NCI-H2107 treated with DMSO at 0.1 percent for 48 hours (cell line): ENCODE measurements around the gene ALAD.
"Not testable (repeated sequence)": the region's sequence is repeated elsewhere in the genome, so short reads cannot be mapped to it uniquely, and the experiment has no call there.

Experiments
- DNase-seq: peaks from one replicate; lab custom pipeline; 2025; ENCODE audit not compliant: unreplicated experiment; lab: John Stamatoyannopoulos, UW

Gene ALAD

DNA sequence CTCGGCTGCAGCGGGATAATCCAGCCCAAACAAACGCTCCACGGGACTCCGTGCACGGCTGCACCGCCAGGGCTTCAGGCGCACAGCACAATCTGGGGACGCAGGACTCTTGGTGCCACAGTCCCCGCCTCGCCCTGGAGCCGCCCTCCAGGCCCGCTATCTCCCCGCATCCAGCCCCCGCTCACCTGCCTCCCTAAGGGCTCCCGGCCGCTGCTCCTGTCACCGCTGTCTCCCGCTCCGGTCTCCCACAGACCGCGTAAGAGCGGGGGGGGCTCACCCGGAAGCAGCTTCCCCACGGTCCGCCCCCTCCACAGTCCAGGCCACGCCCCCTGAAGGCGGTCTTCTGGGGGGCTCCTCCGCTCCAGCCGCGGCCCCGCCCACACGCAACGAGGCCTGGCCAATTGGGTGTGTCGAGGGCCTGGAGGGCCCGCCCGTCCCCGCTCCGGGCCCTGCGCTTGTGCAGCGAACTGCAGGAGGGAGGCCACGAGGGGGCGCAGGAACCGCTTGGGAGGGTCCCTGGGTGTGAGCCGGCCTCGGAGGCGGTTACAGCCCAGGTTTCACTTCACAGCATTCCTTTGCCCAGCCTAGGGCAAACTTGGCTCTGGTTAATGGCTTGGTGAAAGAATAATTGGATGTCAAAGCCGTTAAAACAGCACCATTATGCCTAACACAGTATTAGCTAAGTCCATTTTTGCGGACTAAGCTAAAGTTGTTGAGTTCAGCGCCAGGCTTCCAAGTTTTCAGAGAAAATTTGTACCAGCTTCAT lies at the start of gene ALAD:
Gene ALAD (minus strand): TSS at position 258 of the 766 bp plus-strand sequence. CDS start 7,725 bp downstream, outside the sequence.
- peak; percentile 81 for DNase-seq

DNA sequence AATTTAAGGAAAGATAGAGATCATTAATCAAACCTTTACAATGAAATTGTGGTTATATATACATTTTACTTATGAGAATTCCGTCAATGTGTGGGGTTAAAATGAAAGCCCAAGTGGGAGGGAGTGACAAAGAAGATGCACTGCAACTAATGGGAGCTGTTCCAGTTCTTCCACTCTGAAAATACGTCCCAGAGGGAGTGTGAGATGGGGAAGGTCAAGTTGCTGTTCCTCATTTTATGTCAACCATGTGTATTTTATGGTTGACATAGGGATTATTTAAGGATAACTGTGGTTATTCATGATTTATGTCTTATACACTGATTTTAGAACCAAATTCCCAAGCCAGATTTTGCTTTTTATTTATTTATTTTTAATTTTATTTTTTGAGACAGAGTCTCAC lies 48.3 kb upstream of the ALAD start:
- DNase-seq, result no peak

DNA sequence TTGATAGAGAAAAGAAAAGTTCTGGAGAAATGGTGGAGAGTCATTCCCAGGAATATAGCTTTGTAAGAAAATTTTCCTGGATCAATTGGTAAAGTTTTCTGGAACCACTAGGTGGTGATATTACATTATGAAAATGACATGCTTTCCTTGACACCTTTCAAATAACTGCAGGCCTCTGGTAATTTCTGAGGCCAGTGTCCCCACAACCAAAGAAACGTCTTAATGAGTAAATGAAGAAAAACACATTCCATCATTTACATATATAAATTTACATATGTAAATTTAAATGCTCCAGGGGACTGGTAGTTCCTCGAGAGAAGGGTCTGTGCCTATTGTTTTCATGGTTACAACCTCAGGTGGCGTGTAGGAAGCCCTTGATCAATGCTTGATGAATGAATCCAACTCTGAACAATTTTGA lies 45.2 kb upstream of the ALAD start:
- no peak for DNase-seq

DNA sequence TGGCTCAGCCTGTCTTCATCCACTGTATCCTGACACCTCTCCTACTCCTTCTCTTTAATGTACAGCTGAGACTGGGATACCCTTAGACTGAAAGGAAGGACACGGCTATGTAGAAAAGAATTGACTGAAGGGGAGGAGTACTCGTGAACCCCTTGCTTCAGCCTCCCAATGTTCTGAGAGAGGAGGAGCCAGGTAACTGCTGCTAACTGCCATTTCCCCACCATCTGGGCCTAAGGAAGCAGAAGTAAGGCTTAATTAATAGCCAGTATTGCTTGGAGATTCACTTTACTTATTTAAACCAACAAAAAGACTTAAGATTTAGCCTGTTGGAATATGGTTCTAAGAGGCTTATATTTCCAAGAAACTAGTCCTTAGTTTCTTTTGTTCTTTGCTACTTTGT lies 43.7 kb upstream of the ALAD start:
- no peak for DNase-seq

DNA sequence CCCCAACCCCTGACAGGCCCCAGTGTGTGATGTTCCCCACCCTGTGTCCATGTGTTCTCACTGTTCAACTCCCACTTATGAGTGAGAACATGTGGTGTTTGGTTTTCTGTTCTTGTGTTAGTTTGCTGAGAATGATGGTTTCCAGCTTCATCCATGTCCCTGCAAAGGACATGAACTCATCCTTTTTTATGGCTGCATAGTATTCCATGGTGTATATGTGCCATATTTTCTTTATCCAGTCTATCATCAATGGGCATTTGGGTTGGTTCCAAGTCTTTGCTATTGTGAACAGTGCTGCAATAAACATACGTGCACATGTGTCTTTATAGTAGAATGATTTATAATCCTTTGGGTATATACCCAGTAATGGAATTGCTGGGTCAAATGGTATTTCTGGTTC lies 36.6 kb upstream of the ALAD start:
- not testable (repeated sequence) for DNase-seq

DNA sequence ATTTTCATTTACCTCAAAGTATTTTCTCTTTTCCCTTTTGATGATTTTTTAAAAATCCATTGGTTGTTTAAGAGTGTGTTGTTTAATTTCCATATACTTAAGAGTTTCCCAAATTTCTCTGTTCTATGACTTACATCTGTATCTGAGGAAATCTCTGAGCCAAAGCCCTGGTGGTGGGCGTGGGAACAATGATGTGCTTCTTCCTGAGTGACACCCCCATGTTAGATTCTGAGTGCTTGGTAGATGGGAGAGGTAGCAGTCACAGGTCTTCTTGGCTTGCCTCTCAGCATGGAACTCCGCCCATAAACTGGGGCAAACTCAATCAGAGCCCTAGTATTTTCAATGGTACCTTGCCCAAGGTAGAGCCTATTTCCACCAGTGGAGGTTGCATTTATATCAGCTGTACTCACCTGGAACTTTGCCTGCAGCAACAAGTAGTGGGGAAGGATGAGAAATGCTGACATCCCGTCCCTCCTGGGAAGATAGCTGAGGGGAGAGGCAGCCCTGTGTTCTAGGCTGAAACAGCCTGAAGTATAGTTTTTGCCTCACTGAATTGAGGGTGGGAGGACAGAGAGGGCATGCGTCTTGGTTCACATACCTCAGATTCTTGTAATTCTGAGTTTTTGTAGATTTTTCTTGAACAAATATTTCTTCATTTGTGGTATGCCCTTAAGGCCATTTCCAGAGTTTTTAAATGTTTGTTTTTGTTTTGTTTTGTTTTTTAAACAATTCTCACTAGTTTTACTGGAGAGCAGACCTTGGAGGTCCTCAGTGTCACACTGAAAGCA lies 35.8 kb upstream of the ALAD start:
- DNase-seq, result no peak

DNA sequence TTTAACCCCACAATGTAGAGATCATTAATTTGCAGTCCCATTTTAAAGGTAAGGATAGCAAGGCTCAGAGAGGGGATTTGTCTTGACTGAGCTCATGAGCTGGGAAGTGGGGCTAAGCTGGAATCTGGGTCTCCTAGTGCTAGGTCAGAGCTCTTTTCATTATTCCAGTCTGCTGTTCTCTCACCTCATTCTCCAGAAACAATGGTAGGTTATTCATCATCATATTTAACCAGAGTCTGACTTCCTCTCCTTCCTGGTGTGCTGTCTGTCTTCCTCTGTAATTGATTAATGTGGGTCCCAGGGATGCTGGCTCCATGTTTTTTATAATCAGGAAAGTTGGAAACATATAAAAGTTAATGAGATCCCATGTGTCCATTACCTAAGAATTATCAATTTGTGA lies 30.1 kb upstream of the ALAD start:
- no peak for DNase-seq

DNA sequence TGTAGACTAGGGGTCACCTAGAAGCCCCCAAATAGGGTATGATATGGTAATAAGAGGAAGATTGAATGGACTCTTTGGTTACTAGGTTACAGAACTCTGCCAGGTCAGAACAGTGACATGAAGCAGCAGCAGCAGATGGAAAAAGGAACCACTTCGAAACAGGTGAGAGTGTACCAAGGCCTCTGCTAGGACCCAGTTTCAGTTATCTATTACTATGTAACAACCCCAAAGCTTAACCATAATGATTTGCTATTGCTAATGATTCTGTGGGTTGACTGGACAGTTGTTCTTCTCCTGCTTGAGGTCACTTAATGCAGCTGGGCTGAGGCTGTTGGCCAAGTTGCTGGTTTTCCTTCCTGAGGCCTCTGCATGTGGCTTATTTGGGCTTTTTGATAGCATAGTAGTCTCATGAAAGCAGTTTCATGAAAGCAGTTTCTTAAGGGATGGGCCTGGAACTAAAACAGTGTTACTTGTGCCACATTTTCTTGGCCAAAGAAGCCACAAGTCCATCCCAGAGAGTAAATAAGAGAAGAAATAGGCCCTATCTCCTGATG lies 27.1 kb upstream of the ALAD start:
- no peak for DNase-seq

DNA sequence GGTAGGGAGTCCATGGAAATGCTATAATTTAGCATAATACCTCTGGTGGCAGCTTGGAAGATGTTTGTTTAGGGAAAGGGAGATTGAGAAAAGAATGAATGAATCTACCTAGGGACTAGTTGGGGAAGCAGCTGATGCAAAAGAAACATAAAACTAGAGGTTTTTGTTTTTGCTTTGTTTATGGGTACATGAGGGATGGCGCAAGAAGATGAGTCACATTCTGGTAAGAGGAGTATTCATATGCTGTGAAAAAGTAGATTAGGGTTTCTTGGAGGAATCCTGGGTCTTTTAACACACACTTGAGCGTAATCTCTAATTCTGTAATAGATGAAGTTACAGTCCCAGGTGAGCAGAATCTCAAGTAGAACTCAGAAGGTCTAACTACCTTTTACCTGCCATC lies 26.5 kb upstream of the ALAD start:
- no peak for DNase-seq

DNA sequence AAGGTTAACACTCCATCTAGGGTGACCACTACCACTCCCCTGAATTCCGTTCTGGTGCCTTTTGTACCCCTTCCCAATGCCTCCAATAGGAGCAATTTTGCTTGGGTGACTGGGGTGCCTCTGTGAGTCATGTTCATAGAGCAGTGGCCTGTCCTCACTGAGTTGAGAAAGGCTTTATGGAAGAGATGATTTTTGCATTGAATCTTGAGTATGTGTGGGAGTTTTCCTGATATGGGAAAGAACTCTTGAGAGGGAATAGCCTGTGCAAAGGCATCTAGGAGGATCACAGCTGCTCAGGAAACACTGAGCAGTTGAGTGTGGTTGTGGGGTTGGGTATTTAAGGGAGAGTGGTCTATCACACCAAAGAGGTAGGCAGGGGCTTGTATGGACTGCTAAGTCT lies 25.6 kb upstream of the ALAD start:
- no peak for DNase-seq

DNA sequence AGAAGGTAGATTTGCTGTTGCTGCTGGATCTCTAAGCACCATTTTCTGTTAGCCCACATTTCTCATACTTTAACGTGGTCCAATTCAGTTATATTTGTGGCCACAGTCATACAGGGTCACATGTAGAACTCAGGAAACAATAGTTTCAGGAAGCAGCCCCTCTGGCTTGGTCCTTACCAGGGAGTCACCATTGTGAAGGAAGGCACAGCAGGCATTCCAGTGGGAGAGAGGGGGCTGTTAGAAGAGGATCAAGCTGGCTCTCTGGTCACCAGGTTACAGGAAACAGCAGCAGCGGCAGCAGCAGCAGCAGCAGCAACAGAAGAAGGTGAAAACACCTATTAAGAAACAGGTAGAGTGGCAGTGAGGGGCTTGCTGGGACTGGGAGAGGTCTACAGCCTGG lies 24.0 kb upstream of the ALAD start:
- DNase-seq, result no peak

DNA sequence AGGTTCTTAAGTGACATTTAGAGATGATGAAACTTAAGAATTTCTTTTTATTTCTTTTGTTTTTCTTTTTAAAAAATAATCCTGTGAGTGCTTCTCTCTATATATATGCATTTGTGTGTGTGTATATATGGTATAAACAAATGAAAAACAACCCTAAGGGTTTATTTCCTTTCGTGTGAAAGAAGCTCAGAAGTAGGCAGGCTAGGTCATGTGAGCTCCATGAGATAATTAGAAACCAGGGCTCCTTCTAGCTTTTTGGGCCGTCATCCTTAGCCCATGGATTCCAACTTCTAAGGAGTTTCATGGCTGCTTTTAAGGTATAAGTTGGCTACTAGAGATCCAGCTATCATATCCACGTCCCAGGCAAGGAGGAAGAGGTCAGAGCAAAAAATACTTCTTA lies 20.6 kb upstream of the ALAD start:
- no peak for DNase-seq

DNA sequence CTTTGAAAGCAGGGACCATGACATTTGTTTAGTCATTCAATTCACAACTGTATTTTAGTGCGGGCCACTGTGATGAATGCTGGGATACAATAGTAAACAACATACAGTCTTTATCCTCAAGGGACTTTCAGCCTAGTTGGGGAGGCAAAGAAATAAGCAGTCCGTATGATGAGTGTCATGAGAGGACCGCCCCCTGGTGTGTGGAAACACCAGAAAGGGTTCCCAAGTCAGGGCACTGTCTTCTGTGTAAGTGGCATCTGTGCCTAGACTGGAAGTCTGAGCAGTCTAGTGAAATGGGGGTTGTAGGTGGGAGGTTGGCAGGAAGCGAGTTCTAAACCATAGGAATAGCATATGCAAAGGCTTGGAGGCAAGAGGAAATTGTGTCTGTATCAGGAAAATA lies 16.3 kb upstream of the ALAD start:
- DNase-seq, result no peak

DNA sequence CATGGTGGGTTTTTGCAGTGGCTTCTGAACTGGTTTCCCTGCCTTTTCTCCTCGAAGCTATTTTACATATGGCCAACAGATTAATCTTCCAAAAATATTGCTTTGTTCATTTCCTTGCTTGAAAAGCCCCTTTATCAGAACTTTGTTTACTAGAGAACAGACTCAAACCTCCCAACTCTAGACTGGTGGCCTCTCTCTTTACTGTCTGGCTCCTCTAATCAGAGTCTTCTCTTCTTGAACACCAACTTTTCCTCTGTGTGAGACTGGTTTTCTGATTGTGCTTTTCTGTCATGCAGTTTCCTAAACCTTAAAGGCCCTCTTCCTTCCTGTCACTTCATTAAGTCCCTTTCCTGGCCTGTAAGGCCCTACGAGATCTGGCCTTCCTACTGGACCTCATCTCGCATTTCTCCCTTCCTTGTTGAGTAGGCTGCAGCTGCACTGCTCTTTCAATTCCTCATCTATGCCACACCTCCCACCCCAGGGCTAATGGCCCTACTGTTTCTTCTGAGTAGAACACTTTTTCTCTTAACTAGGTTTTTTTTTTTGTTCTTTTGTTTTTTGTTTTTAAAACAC lies 15.2 kb upstream of the ALAD start:
- no peak for DNase-seq

DNA sequence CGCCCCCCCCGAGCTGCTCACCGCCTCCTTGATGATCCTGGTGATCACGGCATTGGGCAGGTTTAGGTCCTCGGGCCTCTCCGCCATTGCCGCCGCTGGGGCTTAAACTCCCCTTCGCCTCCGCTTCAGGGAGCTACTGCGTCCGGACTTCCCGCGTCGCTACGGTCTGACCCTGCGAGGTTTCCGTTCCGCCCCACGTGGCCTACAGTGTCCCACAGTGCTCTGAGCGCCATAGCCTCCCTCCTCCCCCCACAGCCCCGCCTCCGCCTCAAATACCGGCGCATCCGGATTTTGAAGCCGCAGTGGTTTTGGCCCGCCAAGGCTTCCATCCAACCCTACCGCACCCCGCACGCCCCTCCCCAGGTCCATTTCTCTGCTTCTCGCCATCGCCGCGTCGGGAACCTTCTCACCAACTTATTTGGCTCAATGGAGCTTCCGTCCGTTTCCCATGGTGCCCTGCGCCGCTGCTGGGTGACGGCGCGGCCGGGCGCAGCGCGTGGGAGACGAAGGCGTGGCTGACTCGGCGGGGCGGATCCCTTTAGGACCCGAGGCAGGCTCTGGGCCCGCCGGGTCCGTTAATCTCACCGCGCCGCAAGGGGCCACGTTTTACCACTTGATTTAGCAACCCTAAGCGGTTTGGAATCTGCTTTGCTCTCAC lies 9.3 kb upstream of the ALAD start, which contains the start of the genes C9orf43 and POLE3:
Gene C9orf43 (plus strand): TSS at position 541 of the 658 bp plus-strand sequence. CDS start 2,747 bp downstream, outside the sequence.
Gene POLE3 (minus strand): TSS at position 469 of the 658 bp plus-strand sequence. CDS start 382 bp downstream, at position 87.
- DNase-seq, result peak; percentile 88

DNA sequence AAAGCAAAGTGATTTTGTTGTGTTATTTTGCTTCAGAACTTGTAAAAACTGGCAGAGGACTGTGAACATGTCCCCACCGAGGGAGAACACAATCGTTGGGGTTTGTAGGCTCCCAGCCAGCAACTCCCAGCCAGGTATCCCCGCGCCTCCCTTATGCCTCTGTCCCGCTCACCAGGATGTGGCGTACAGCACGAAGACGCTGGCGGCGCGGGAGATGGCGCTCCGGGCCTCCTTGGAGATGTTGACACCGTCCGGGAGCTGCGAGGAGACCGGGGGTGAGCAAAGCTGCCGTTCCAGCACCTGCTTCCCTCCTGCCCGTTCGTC lies 8.8 kb upstream of the ALAD start:
- DNase-seq, result no peak

DNA sequence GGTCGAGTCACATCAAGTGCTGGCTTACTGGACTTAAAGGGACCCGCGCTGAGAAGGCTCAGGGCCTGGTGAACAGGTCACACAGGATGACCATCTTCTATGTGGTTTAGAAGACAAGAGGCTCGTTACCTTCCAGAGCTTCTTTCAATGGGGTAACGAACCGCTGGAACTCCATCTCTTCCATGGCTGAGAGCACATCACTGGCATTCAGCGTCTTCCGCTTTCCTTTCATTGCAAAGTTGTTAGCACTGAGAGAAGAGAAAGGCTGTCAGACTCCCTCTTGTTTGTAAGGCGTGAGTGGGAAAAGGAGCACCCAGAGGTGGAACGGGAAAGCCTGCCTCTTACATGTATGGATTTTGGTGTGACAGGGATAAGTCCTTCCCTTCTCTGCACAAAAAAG lies 8.4 kb upstream of the ALAD start:
- DNase-seq, result no peak

DNA sequence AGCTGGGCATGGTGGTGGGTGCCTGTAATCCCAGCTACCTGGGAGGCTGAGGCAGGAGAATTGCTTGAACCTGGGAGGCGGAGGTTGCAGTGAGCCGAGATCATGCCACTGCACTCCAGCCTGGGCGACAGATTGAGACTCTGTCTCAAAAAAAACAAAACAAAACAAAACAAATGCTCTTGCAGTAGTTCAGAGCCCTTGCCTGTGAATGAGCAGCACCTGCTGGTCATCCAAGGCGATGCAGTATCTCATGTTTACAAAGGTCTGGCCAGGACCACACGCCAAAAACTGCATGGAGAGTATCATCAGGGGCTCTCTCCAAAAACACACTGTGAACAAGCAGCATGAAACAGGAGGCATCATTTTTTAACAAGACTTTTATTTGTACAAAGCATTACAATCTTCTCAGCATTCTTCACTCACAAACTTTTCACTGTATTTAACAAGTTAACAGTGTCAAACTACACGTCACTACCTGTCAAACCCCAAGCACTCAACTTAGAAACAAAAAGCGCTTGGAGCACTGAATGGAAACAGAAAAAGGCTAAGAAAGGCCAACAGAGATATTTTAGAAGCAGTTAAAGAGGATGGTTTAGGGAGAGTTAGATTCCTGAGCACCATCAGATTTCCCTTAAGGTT lies 5.9 kb upstream of the ALAD start:
- DNase-seq, result peak; percentile 29

DNA sequence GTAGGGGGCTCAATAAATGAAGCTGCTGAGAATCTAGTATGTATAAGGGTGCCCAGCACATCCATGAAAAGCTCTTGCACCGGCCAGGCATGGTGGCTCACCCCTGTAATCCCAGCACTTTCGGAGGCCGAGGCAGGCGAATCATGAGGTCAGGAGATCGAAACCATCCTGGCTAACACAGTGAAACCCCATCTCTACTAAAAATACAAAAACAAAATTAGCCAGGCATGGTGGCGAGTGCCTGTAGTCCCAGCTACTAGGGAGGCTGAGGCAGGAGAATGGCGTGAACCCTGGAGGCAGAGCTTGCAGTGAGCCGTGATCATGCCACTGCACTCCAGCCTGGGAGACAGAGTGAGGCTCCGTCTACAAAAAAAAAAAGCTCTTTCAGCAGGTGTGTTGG lies 5.3 kb upstream of the ALAD start:
- not testable (repeated sequence) for DNase-seq

DNA sequence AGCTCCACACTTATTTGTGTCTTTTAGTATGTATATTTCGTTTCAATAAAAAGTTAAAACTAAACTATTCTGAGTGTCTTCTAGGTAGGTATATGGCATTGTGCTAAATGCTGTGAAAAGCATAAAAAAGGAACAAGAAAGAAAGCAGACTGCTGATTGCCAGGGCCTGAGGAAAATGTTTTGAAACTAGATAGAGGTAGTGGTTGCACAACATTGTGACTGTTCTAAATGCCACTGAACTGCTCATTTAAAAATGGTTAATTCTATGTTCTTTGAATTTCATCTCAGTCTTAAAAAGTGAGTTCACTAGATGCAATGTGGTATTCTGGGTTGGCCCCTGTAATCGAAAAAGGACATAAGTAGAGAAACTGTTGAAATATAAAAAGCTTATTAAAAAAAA lies 2.6 kb upstream of the ALAD start:
- no peak for DNase-seq
